K562 (cell line): Measurements from ENCODE around the gene CALR3. TPM values are rescaled to one million over a fixed set of nuclear protein-coding genes. Genes with fewer than 3 reads are reported as not detected.

Experiments
- CEBPB ChIP-seq: fragments of 450-650 bp; IDR thresholded peaks from 2 replicates; pipeline ENCODE4 v1.6.1; 2016; ENCODE audit warnings: missing genetic modification characterization, missing compliant biosample characterization
- EP300 ChIP-seq: IDR thresholded peaks from 2 replicates; pipeline ENCODE4 v1.6.1; 2012; ENCODE audit warnings: low read length, improper control_type of control experiment
- KLF10 ChIP-seq: fragments of 250-450 bp; sonication (Bioruptor Pico); IDR thresholded peaks from 2 replicates; pipeline ENCODE4 v1.6.1; 2021; ENCODE audit warnings: matching md5 sums
- NFXL1 ChIP-seq: fragments of 450-650 bp; formaldehyde crosslinking; IDR thresholded peaks from 2 replicates; pipeline ENCODE4 v1.4.0; 2021; ENCODE audit warnings: mild to moderate bottlenecking
- PHF21A ChIP-seq: fragments of 450-650 bp; IDR thresholded peaks from 2 replicates; pipeline ENCODE4 v1.6.1; 2017; ENCODE audit warnings: low read depth, borderline replicate concordance
- SPI1 ChIP-seq: IDR thresholded peaks from 2 replicates; pipeline ENCODE4 v1.6.1; 2011; ENCODE audit warnings: low read depth, low read length, control low read depth, borderline replicate concordance
- TEAD1 ChIP-seq, 2 experiments: fragments of 450-650 bp in 1 of 2; sonication (generic) in 1 of 2; formaldehyde crosslinking; IDR thresholded peaks; 2 replicates each; pipeline versions ENCODE4 v1.4.0 to v1.8.0; 2020 to 2022; ENCODE audit warnings: mild to moderate bottlenecking in 2 of 2, missing genetic modification reagents in 1 of 2
- ZNF551 ChIP-seq: fragments of 250-450 bp; sonication (Bioruptor Pico); IDR thresholded peaks from 2 replicates; pipeline ENCODE4 v1.5.0; 2021; ENCODE audit warnings: mild to moderate bottlenecking, moderate library complexity
- ZNF583 ChIP-seq: fragments of 250-450 bp; sonication (Bioruptor Pico); IDR thresholded peaks from 2 replicates; pipeline ENCODE4 v1.4.0; 2020
- polyA plus RNA-seq, 8 experiments: library from polyadenylated mRNA; depleted of rRNA in 4 of 8; stranded (reverse) in 5 of 8; unstranded in 3 of 8; fragments of >200 nt; fragmentation: Nextera tagmentation in 2 of 8; fragmentation: Illumina TruSeq in 1 of 8; extraction: Ambion mirVana in 2 of 8; extraction: Trizol in 1 of 8; gene quantifications; 2 replicates each; pipeline versions ENCODE4 v1.2.1 to v1.2.3, GENCODE V29; 2011 to 2014; ENCODE audit warnings: inconsistent platforms in 1 of 8, missing spikeins in 1 of 8
- total RNA-seq, 7 experiments: library from RNA; depleted of rRNA in 6 of 7; stranded (reverse); fragments of >200 nt in 6 of 7; fragmentation: Illumina TruSeq in 2 of 7; extraction: Trizol in 2 of 7; gene quantifications; 2 replicates each; pipeline versions ENCODE4 v1.2.1 to v1.2.3, GENCODE V29; 2011 to 2021; ENCODE audit warnings: low replicate concordance in 1 of 7
- TF ChIP-seq, protein P1 (sequence below): fragments of 250-450 bp; sonication (Bioruptor Pico); IDR thresholded peaks from 2 replicates; pipeline ENCODE4 v1.8.0; 2022; ENCODE audit warnings: moderate library complexity, mild to moderate bottlenecking, inconsistent platforms
- TF ChIP-seq, protein P2 (sequence below): fragments of 450-650 bp; IDR thresholded peaks from 2 replicates; pipeline ENCODE4 v1.6.1; 2014; ENCODE audit warnings: low read depth, mild to moderate bottlenecking, moderate library complexity, borderline replicate concordance
- TF ChIP-seq, protein P3 (sequence below), 2 experiments: fragments of 450-650 bp in 1 of 2; sonication (generic) in 1 of 2; formaldehyde crosslinking; conservative IDR thresholded peaks; 2 replicates each; pipeline versions ENCODE4 v1.4.0 to v1.8.1; 2020 to 2022; ENCODE audit warnings: mild to moderate bottlenecking in 1 of 2, missing genetic modification reagents in 1 of 2

The CALR3 gene
- total and polyA plus RNA-seq, 9 of the 15 experiments (the other 6 are each of a cell fraction or from before 2014, with no cell fraction given), result 0.15 to 0.41 (median 0.22) TPM; not detected in 4

DNA sequence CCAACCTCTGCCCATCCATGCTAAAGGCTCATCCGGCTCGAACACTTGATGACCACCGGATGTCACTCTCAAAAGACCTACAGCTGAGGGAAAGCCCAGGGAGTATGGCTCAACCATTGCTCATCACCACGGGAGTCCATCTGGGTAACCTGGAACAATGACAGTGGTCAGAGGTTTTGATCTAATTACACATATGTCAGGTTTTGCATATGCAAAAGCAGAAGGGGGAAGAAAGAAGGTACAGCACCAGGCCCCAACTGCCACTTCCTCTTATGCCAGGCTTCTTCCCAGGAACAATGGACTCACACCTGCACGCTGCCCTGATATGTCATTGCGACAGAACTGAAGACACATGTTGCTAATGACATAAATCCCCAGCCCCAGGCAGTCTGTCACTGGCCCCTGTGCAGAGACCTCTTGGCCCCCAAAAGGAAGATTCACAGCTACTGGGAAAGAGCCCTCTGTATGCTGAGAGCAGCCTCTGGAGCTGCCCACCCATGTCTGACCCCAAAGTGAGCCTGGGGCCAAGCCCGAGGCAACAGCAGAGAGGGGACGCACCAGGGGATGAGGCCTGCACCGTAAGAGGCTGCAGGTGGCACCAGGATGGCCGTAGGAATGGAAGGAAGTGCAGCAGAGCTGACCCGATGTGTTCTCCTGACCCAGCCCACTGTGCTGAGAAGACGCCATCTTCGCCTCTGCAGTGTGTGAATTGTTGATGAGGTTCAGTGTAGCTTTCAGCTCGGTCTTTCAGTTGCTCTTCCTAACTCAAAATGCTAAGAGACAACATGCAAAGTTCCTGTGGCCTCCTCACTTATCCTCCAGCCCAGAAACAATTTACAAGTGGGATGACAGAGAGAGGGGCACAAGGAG is 50.5 kb downstream of the CALR3 start (continued):
- TF ChIP-seq KLF10 (CRISPR knock-in tag), result no peak
- TF ChIP-seq EP300, result no peak
- peak; percentile 44; the same call in 1 of the 2 replicates for TF ChIP-seq CEBPB (tag)
- TF ChIP-seq PHF21A, result no peak
- 0 out of 2 replicates have a peak, but pooled peaks have one; percentile 77 for TF ChIP-seq ZNF583
- TF ChIP-seq, protein P1, sequence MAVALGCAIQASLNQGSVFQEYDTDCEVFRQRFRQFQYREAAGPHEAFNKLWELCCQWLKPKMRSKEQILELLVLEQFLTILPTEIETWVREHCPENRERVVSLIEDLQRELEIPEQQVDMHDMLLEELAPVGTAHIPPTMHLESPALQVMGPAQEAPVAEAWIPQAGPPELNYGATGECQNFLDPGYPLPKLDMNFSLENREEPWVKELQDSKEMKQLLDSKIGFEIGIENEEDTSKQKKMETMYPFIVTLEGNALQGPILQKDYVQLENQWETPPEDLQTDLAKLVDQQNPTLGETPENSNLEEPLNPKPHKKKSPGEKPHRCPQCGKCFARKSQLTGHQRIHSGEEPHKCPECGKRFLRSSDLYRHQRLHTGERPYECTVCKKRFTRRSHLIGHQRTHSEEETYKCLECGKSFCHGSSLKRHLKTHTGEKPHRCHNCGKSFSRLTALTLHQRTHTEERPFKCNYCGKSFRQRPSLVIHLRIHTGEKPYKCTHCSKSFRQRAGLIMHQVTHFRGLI, result 0 out of 2 replicates have a peak, but pooled peaks have one; percentile 37
- peak; percentile 65; the same call in 1 of the 2 replicates for TF ChIP-seq SPI1
- TF ChIP-seq, protein P2, sequence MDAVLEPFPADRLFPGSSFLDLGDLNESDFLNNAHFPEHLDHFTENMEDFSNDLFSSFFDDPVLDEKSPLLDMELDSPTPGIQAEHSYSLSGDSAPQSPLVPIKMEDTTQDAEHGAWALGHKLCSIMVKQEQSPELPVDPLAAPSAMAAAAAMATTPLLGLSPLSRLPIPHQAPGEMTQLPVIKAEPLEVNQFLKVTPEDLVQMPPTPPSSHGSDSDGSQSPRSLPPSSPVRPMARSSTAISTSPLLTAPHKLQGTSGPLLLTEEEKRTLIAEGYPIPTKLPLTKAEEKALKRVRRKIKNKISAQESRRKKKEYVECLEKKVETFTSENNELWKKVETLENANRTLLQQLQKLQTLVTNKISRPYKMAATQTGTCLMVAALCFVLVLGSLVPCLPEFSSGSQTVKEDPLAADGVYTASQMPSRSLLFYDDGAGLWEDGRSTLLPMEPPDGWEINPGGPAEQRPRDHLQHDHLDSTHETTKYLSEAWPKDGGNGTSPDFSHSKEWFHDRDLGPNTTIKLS, result no peak
- TF ChIP-seq ZNF551 (CRISPR knock-in tag), result no peak
- TF ChIP-seq, protein P3, sequence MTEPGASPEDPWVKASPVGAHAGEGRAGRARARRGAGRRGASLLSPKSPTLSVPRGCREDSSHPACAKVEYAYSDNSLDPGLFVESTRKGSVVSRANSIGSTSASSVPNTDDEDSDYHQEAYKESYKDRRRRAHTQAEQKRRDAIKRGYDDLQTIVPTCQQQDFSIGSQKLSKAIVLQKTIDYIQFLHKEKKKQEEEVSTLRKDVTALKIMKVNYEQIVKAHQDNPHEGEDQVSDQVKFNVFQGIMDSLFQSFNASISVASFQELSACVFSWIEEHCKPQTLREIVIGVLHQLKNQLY (CRISPR knock-in tag; conservative IDR thresholded peaks at IDR 0.05), result no peak
- TF ChIP-seq TEAD1 (CRISPR knock-in tag; IDR thresholded peaks at IDR 0.05), result peak in 1 of 2 experiments; percentile 35; a peak in 1 of 4 replicates
- no peak for TF ChIP-seq NFXL1
- TF ChIP-seq, all 486 proteins: peak for 8
